GM12891 (cell line): ENCODE measurements around the gene HOXB13.

Source experiments
- POLR2A ChIP-seq: IDR thresholded peaks from 2 replicates; pipeline ENCODE4 v1.6.1; 2011; ENCODE audit warnings: low read depth, low read length, control low read depth
- POLR2AphosphoS5 ChIP-seq: IDR thresholded peaks from 2 replicates; pipeline ENCODE4 v1.6.1; 2011; ENCODE audit warnings: low read depth, low read length, control low read depth

DNA sequence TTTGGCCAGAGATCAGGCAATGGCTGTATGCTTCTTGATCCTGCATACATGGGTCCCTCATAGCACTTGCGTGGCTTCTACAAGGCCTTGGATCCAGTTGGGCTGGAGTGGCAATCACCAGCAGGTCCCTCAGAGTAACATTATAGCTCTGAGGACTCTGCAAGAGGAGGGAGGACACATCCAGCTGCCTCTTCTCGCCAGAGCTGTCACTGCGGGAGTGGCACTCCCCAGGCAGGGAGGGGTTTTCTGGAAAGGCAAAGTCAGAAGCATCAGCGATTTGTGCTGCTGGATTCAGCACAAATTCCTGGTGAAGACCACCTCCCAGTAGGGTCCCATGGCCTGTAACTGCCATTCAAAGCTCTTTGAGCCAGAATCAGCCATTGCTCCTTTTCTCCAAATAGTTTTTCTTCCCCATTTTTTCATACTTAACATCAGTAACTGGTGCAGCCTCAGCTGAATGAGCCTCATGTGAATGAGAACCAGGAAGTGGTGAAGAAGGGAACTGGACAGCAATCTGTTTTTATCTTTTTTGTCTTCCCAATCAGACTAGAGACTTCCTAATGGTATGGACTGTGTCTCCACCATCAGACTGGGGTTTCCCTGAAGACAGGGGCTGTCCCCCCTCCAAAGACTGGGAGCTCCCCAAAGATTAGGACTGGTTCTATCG, 40.6 kb upstream of the HOXB13 start:
- TF ChIP-seq POLR2A (no peak), POLR2AphosphoS5 (no peak)
